ENCODE results near the gene PIP4K2A.

- no peak for TF ChIP-seq JUN (IDR thresholded peaks at IDR 0.05; ENCODE audit: borderline replicate concordance, insufficient read depth, insufficient read length, low read depth)
- TF ChIP-seq CTCF (IDR thresholded peaks at IDR 0.05; ENCODE audit: extremely low read depth in 1 of 2, insufficient read depth in 1 of 2, low read depth in 1 of 2, low read length in 2 of 2) = no peak
- TF ChIP-seq POLR2AphosphoS5 (IDR thresholded peaks at IDR 0.05; ENCODE audit: insufficient read depth, low read depth, low read length) = no peak
- no peak for TF ChIP-seq POLR2A (IDR thresholded peaks at IDR 0.05; ENCODE audit: low read depth, low read length)
Observed at GRCh38 chr10:22628309-22628708, 86.1 kb downstream of the PIP4K2A start.
